SK-N-SH (cell line): ENCODE results near the gene GALM. TPM values are rescaled to one million over a fixed set of nuclear protein-coding genes. Genes with fewer than 3 reads are reported as not detected.

Experiments used
- CTCF ChIA-PET: fragments of 300-600, 350-600 bp; formaldehyde crosslinking; extraction: SDS; loops from one replicate; lab custom pipeline; 2021; lab: Yijun Ruan, JAX
- POLR2A ChIA-PET: fragments of 350-600 bp; sonication (Branson Sonifier 250); formaldehyde crosslinking; extraction: SDS; loops from one replicate; lab custom pipeline; 2020; ENCODE audit warnings: antibody characterized with exemption, inconsistent platforms; lab: Yijun Ruan, JAX
- DNase-seq: peaks from one replicate; pipeline ENCODE4 v3.0.0; 2012
- H2AFZ ChIP-seq: fragments of 200-600 bp; sonication (generic); 2 replicates; pipeline ENCODE4 v1.8.1; 2016; ENCODE audit warnings: antibody characterized with exemption, mild to moderate bottlenecking, low read depth
- H3F3A ChIP-seq: fragments of 200-600 bp; sonication (generic); replicated peaks from 2 replicates; pipeline ENCODE3; 2016; ENCODE audit warnings: antibody characterized with exemption, mild to moderate bottlenecking; ENCODE audit not compliant: insufficient read depth
- H3K27ac ChIP-seq, 2 experiments: fragments of 200-500 bp in 1 of 2; fragments of 200-600 bp in 1 of 2; sonication (Bioruptor generic) in 1 of 2; sonication (generic), shearing (Covaris generic) in 1 of 2; 2 replicates each; pipeline versions ENCODE4 v1.5.1 to v1.6.1; 2014 to 2016; ENCODE audit warnings: low read depth in 2 of 2, inconsistent platforms in 1 of 2, low read length in 1 of 2, mild to moderate bottlenecking in 1 of 2, mixed read lengths in 1 of 2
- H3K27me3 ChIP-seq: fragments of 200-600 bp; sonication (generic), shearing (Covaris generic); 2 replicates; pipeline ENCODE4 v1.6.1; 2016; ENCODE audit warnings: mixed run types; ENCODE audit not compliant: insufficient read depth
- H3K36me3 ChIP-seq, 2 experiments: fragments of 200-500 bp in 1 of 2; fragments of 200-600 bp in 1 of 2; sonication (Bioruptor generic) in 1 of 2; sonication (generic) in 1 of 2; replicated peaks in 1 of 2; 2 replicates each; pipeline versions ENCODE3 to v1.5.1; 2014 to 2016; ENCODE audit warnings: low read length in 1 of 2, mild to moderate bottlenecking in 1 of 2; ENCODE audit not compliant: insufficient read depth in 2 of 2, control insufficient read depth in 1 of 2
- H3K4me1 ChIP-seq, 2 experiments: fragments of 200-500 bp in 1 of 2; fragments of 200-600 bp in 1 of 2; sonication (Bioruptor generic) in 1 of 2; sonication (generic), shearing (Covaris generic) in 1 of 2; 2 replicates each; pipeline versions ENCODE4 v1.5.1 to v1.6.1; 2014 to 2016; ENCODE audit warnings: low read depth in 1 of 2, low read length in 1 of 2, mixed run types in 1 of 2; ENCODE audit not compliant: insufficient read depth in 2 of 2, control insufficient read depth in 1 of 2
- H3K4me2 ChIP-seq: fragments of 200-600 bp; sonication (generic), shearing (Covaris generic); 2 replicates; pipeline ENCODE4 v1.6.1; 2017; ENCODE audit warnings: mixed run types
- H3K4me3 ChIP-seq, 2 experiments: fragments of 200-500 bp in 1 of 2; fragments of 200-600 bp in 1 of 2; sonication (Bioruptor generic) in 1 of 2; sonication (generic), shearing (Covaris generic) in 1 of 2; 2 replicates each; pipeline versions ENCODE4 v1.5.1 to v1.8.1; 2014 to 2016; ENCODE audit warnings: low read depth in 2 of 2, inconsistent platforms in 1 of 2, low read length in 1 of 2, mild to moderate bottlenecking in 1 of 2, mixed read lengths in 1 of 2, moderate library complexity in 1 of 2
- H3K79me2 ChIP-seq: fragments of 200-600 bp; sonication (generic); 2 replicates; pipeline ENCODE4 v1.8.1; 2017; ENCODE audit warnings: mild to moderate bottlenecking; ENCODE audit not compliant: insufficient read depth
- H3K9ac ChIP-seq: fragments of 200-600 bp; sonication (generic); 2 replicates; pipeline ENCODE4 v1.6.1; 2017; ENCODE audit warnings: mixed run types
- H3K9me2 ChIP-seq: fragments of 200-600 bp; sonication (generic); 2 replicates; pipeline ENCODE4 v1.6.1; 2017; ENCODE audit warnings: mixed run types
- H3K9me3 ChIP-seq: fragments of 200-600 bp; sonication (generic); 2 replicates; pipeline ENCODE4 v1.6.1; 2017; ENCODE audit warnings: mixed run types, mild to moderate bottlenecking, moderate library complexity
- H4K20me1 ChIP-seq: fragments of 200-600 bp; sonication (generic); 2 replicates; pipeline ENCODE4 v1.6.1; 2017; ENCODE audit warnings: mild to moderate bottlenecking, mixed run types; ENCODE audit not compliant: insufficient read depth
- ELF1 ChIP-seq: IDR thresholded peaks from 2 replicates; pipeline ENCODE4 v1.4.0; 2012
- EP300 ChIP-seq, 2 experiments: IDR thresholded peaks; 2 replicates each; pipeline versions ENCODE4 v1.4.0 to v1.6.1; 2012; ENCODE audit warnings: borderline replicate concordance in 1 of 2, low read depth in 1 of 2, low read length in 1 of 2
- EZH2phosphoT487 ChIP-seq: fragments of 200-600 bp; sonication (generic); IDR thresholded peaks from 2 replicates; pipeline ENCODE4 v1.6.1; 2017; ENCODE audit warnings: low read depth, mixed run types, mild to moderate bottlenecking, antibody characterized with exemption, moderate library complexity, borderline replicate concordance
- GATA2 ChIP-seq: sonication (generic); formaldehyde crosslinking; IDR thresholded peaks from 2 replicates; pipeline ENCODE4 v1.5.0; 2020; ENCODE audit warnings: mild to moderate bottlenecking, missing genetic modification reagents
- NFIC ChIP-seq: IDR thresholded peaks from 2 replicates; pipeline ENCODE4 v1.4.0; 2012; ENCODE audit warnings: borderline replicate concordance
- NRF1 ChIP-seq: IDR thresholded peaks from 2 replicates; pipeline ENCODE4 v1.6.1; 2012; ENCODE audit warnings: low read depth, mild to moderate bottlenecking, low read length
- RCOR1 ChIP-seq: fragments of 150-350 bp; IDR thresholded peaks from 2 replicates; pipeline ENCODE4 v1.6.1; 2017; ENCODE audit warnings: antibody characterized with exemption, low read length
- RFX5 ChIP-seq: IDR thresholded peaks from 2 replicates; pipeline ENCODE4 v1.6.1; 2012; ENCODE audit warnings: mild to moderate bottlenecking, improper control_type of control experiment, low read length
- TCF12 ChIP-seq: IDR thresholded peaks from 2 replicates; pipeline ENCODE4 v1.4.0; 2012
- WGBS: methylation state at CpG from one replicate; pipeline ENCODE4 v1.1.6; 2017; ENCODE audit warnings: low lambda C conversion rate; 5-methylcytosine and 5-hydroxymethylcytosine counted together
- polyA plus RNA-seq, 3 experiments: library from polyadenylated mRNA; depleted of rRNA; stranded (reverse); fragments of >200 nt; gene quantifications; 2 replicates each; pipeline ENCODE4 v1.2.3, GENCODE V29; 2012
- TF ChIP-seq, protein P1 (sequence below): fragments of 150-350 bp; IDR thresholded peaks from 2 replicates; pipeline ENCODE4 v1.6.1; 2016; ENCODE audit warnings: mild to moderate bottlenecking, low read depth, low read length
- TF ChIP-seq, protein P2 (sequence below): IDR thresholded peaks from 2 replicates; pipeline ENCODE4; 2012
- TF ChIP-seq, protein P3 (sequence below): IDR thresholded peaks from 2 replicates; pipeline ENCODE4 v1.4.0; 2012; ENCODE audit warnings: low read depth
- TF ChIP-seq, protein P4 (sequence below): fragments of 150-350 bp; IDR thresholded peaks from 2 replicates; pipeline ENCODE4 v1.6.1; 2017; ENCODE audit warnings: antibody characterized with exemption, low read length, low read depth, borderline replicate concordance
- TF ChIP-seq, protein P5 (sequence below): fragments of 200-600 bp; sonication (generic); IDR thresholded peaks from 2 replicates; pipeline ENCODE4 v1.6.1; 2017; ENCODE audit warnings: antibody characterized with exemption, mild to moderate bottlenecking, moderate library complexity

The GALM gene
- polyA plus RNA-seq, 1 of the 3 experiments (the other 2 are of a cell fraction), result 17.9 TPM

DNA sequence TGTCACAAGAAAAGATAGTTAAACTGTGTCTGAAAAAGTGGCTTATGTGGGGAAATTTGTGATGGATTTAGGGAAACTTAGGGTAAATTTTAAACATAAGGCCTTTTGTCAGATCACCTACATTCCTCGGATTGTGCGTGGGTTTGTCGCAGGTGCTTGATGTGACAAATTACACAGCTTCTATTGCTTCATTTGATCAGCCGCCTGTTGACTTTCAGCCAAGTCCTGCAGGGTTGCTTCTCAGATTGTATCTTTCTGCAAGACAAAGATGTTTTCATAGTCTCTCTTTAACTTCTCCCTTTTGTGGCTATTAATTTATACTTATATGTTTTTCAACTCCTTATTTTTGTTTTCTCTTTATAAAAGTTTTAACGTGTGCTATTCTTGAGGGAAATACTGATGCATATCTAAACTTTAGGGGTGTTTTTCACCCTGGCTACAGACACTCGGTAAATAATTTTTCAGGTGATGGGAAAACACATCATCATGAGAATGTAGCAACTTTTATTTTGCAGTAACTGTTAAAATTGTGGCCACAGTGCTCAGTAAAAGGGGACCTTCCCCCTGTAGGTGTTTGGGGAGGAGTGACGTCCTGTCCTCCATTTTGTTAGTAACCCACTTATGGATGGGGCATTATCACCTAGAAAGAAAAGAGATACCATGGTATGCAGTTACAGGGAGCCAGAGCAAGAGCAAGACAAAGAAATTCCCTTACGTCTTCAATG lies 31.4 kb downstream of the GALM start:
- ChIA-PET CTCF (no interaction called here), POLR2A (no interaction called here)
- Histone ChIP-seq H3K4me3 (no peak overlapping the region), H3K9me3 (no peaks in the 10 kb centered on the region), H3K9ac (no peak overlapping the region), H3K36me3 (no peaks in the 10 kb centered on the region), H3K27ac (no peak overlapping the region), H3F3A (peaks cover 10% of the 10 kb centered on the region), H3K27me3 (no peaks in the 10 kb centered on the region), H3K9me2 (no peaks in the 10 kb centered on the region), H3K4me2 (no peak overlapping the region), H3K4me1 (no peaks in the 10 kb centered on the region; a peak in 1 of 4 replicates), H3K79me2 (no peaks in the 10 kb centered on the region), H2AFZ (no peak overlapping the region), H4K20me1 (no peaks in the 10 kb centered on the region)
- DNase-seq, result no peak
- TF ChIP-seq TCF12, result peak; percentile 19; the same call in 1 of the 2 replicates
- TF ChIP-seq EZH2phosphoT487, result no peak
- no peak for TF ChIP-seq RFX5
- TF ChIP-seq EP300 (IDR thresholded peaks at IDR 0.05; ENCODE audit: borderline replicate concordance in 1 of 2, low read depth in 1 of 2, low read length in 1 of 2), result no peak
- no peak for TF ChIP-seq GATA2 (CRISPR knock-in tag)
- peak; percentile 14; the same call in 1 of the 2 replicates for TF ChIP-seq NFIC
- TF ChIP-seq, protein P1, sequence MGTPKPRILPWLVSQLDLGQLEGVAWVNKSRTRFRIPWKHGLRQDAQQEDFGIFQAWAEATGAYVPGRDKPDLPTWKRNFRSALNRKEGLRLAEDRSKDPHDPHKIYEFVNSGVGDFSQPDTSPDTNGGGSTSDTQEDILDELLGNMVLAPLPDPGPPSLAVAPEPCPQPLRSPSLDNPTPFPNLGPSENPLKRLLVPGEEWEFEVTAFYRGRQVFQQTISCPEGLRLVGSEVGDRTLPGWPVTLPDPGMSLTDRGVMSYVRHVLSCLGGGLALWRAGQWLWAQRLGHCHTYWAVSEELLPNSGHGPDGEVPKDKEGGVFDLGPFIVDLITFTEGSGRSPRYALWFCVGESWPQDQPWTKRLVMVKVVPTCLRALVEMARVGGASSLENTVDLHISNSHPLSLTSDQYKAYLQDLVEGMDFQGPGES, result no peak
- no peak for TF ChIP-seq RCOR1
- no peak for TF ChIP-seq NRF1
- TF ChIP-seq, protein P2, sequence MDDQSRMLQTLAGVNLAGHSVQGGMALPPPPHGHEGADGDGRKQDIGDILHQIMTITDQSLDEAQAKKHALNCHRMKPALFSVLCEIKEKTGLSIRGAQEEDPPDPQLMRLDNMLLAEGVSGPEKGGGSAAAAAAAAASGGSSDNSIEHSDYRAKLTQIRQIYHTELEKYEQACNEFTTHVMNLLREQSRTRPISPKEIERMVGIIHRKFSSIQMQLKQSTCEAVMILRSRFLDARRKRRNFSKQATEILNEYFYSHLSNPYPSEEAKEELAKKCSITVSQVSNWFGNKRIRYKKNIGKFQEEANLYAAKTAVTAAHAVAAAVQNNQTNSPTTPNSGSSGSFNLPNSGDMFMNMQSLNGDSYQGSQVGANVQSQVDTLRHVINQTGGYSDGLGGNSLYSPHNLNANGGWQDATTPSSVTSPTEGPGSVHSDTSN, result 0 out of 2 replicates have a peak, but pooled peaks have one; percentile 21
- TF ChIP-seq, protein P3, sequence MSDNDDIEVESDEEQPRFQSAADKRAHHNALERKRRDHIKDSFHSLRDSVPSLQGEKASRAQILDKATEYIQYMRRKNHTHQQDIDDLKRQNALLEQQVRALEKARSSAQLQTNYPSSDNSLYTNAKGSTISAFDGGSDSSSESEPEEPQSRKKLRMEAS, result no peak
- TF ChIP-seq, protein P4, sequence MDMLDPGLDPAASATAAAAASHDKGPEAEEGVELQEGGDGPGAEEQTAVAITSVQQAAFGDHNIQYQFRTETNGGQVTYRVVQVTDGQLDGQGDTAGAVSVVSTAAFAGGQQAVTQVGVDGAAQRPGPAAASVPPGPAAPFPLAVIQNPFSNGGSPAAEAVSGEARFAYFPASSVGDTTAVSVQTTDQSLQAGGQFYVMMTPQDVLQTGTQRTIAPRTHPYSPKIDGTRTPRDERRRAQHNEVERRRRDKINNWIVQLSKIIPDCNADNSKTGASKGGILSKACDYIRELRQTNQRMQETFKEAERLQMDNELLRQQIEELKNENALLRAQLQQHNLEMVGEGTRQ, result no peak
- no peak for TF ChIP-seq ELF1
- TF ChIP-seq, protein P5, sequence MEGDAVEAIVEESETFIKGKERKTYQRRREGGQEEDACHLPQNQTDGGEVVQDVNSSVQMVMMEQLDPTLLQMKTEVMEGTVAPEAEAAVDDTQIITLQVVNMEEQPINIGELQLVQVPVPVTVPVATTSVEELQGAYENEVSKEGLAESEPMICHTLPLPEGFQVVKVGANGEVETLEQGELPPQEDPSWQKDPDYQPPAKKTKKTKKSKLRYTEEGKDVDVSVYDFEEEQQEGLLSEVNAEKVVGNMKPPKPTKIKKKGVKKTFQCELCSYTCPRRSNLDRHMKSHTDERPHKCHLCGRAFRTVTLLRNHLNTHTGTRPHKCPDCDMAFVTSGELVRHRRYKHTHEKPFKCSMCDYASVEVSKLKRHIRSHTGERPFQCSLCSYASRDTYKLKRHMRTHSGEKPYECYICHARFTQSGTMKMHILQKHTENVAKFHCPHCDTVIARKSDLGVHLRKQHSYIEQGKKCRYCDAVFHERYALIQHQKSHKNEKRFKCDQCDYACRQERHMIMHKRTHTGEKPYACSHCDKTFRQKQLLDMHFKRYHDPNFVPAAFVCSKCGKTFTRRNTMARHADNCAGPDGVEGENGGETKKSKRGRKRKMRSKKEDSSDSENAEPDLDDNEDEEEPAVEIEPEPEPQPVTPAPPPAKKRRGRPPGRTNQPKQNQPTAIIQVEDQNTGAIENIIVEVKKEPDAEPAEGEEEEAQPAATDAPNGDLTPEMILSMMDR, result no peak
- 74% methylated on average over 8 of the region's 8 CpGs for WGBS
